Panc1 (cell line): ENCODE results near the gene GABRB1. TPM values are rescaled to one million over a fixed set of nuclear protein-coding genes. Genes with fewer than 3 reads are reported as not detected.

Experiments used
- ATAC-seq: fragments of 200-7000 bp; cut with Tn5 transposase; 2 replicates; pipeline ENCODE4 v1.9.1; 2020; ENCODE audit warnings: mild to moderate bottlenecking, moderate library complexity
- BruUV-seq: library from RNA; stranded (reverse); fragments of 400-500 nt; replicated peaks from 2 replicates; lab custom pipeline; 2021; lab: Mats Ljungman, UMichigan
- CTCF ChIA-PET: fragments of 300-600 bp; sonication (Branson Sonifier 250); formaldehyde crosslinking; loops from one replicate; lab custom pipeline; 2022; ENCODE audit warnings: antibody characterized with exemption; lab: Charles Lee
- POLR2A ChIA-PET: fragments of 300-600 bp; sonication (Branson Sonifier 250); formaldehyde crosslinking; loops from one replicate; lab custom pipeline; 2022; ENCODE audit warnings: antibody characterized with exemption; lab: Charles Lee
- DNase-seq: peaks from one replicate; pipeline ENCODE4 v3.0.0-alpha.2; 2010; ENCODE audit warnings: low read depth, low spot score
- H3K27ac ChIP-seq: 2 replicates; pipeline ENCODE4 v1.5.1; 2011; ENCODE audit warnings: mild to moderate bottlenecking, low read length, inconsistent platforms
- H3K27me3 ChIP-seq: fragments of 200-500 bp; sonication (Bioruptor generic); 2 replicates; pipeline ENCODE4 v1.6.0; 2014; ENCODE audit warnings: low read length, inconsistent platforms; ENCODE audit not compliant: control insufficient read depth, insufficient read depth
- H3K36me3 ChIP-seq: fragments of 200-500 bp; sonication (Bioruptor generic); 2 replicates; pipeline ENCODE4 v1.5.1; 2014; ENCODE audit warnings: inconsistent platforms, mild to moderate bottlenecking, low read length, moderate library complexity; ENCODE audit not compliant: control insufficient read depth, insufficient read depth
- H3K4me1 ChIP-seq: 2 replicates; pipeline ENCODE4 v1.5.1; 2011; ENCODE audit warnings: inconsistent platforms, mild to moderate bottlenecking, low read length, moderate library complexity; ENCODE audit not compliant: control insufficient read depth, insufficient read depth
- H3K4me3 ChIP-seq, 2 experiments: 2 replicates each; pipeline ENCODE4 v1.5.1; 2011 to 2012; ENCODE audit warnings: low read depth in 2 of 2, low read length in 2 of 2, mild to moderate bottlenecking in 2 of 2, inconsistent platforms in 1 of 2, moderate library complexity in 1 of 2
- H3K9me3 ChIP-seq: fragments of 200-500 bp; sonication (Bioruptor generic); 2 replicates; pipeline ENCODE4 v1.5.1; 2014; ENCODE audit warnings: low read depth, mild to moderate bottlenecking, inconsistent platforms, low read length, moderate library complexity; ENCODE audit not compliant: control insufficient read depth, insufficient read depth
- CTCF ChIP-seq: fragments of 450-650 bp; IDR thresholded peaks from 2 replicates; pipeline ENCODE4 v1.5.1; 2017; ENCODE audit warnings: mild to moderate bottlenecking
- POLR2AphosphoS5 ChIP-seq: IDR thresholded peaks from 2 replicates; pipeline ENCODE4 v1.6.1; 2012; ENCODE audit warnings: mild to moderate bottlenecking, low read depth, low read length, moderate library complexity
- REST ChIP-seq, 2 experiments: IDR thresholded peaks; 2 replicates each; pipeline ENCODE4 v1.6.1; 2011 to 2012; ENCODE audit warnings: low read depth in 2 of 2, control low read depth in 1 of 2, low read length in 1 of 2, mild to moderate bottlenecking in 1 of 2, moderate library complexity in 1 of 2; ENCODE audit not compliant: insufficient read depth in 1 of 2
- SIN3A ChIP-seq: IDR thresholded peaks from 2 replicates; pipeline ENCODE4 v1.6.1; 2012; ENCODE audit warnings: low read depth, mild to moderate bottlenecking, low read length, moderate library complexity, borderline replicate concordance; ENCODE audit not compliant: insufficient read depth
- TCF7L2 ChIP-seq: IDR thresholded peaks from 2 replicates; pipeline ENCODE4 v1.6.1; 2011; ENCODE audit warnings: mild to moderate bottlenecking, low read depth, low read length, inconsistent platforms
- in situ Hi-C: cut with HindIII; loops from 2 replicates; pipeline ENCODE4 v1.10.0; 2016; ENCODE audit warnings: low sequenced_read_pairs, low pct_unique_long_range_greater_than_20kb
- intact Hi-C: fragments of 100-400 bp; cut with micrococcal nuclease; formaldehyde crosslinking; loops from one replicate; pipeline ENCODE4 v1.10.0; 2022; ENCODE audit not compliant: unreplicated experiment
- total RNA-seq: library from RNA; stranded (reverse); gene quantifications from one replicate; pipeline ENCODE4 v1.2.1, GENCODE V29; 2021; ENCODE audit not compliant: unreplicated experiment

Gene GABRB1
- total RNA-seq, 1 experiment from 2014 or later = not detected

DNA sequence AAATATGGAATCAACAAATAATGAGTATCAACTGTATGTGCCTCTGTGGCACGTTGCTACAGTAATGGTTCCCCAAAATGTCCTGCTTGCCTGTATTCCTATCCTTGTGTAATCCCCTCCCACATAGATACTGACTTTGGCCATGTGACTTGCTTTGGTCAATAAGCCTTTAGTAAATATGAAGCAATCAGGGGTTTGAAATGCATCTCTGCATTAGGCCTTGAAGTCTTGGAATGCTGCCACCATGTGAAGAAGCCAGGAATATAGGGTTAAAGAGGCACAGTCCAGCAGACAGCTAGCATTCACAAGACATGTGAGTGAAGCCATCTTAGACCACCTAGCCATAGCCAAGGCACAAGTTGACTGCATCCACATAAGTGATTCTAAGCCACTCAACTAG lies 190.9 kb downstream of the GABRB1 start:
- in situ Hi-C loops = no loop called here
- ATAC-seq (no peak), DNase-seq (no peak)
- no TSS peak for BruUV-seq
- TF ChIP-seq TCF7L2 = no peak
- no peak for TF ChIP-seq POLR2AphosphoS5
- no peak for TF ChIP-seq SIN3A
- no peak for TF ChIP-seq CTCF
- no peak for TF ChIP-seq REST (IDR thresholded peaks at IDR 0.05; ENCODE audit: insufficient read depth in 1 of 2, low read depth in 2 of 2, low read length in 1 of 2)
- Histone ChIP-seq H3K36me3 (no peaks in the 10 kb centered on the region), H3K27me3 (no peaks in the 10 kb centered on the region), H3K27ac (no peak overlapping the region), H3K4me3 (no peak overlapping the region), H3K4me1 (no peaks in the 10 kb centered on the region), H3K9me3 (no peaks in the 10 kb centered on the region)
- ChIA-PET CTCF (no interaction called here), POLR2A (no interaction called here)
- intact Hi-C loops = no loop called here

DNA sequence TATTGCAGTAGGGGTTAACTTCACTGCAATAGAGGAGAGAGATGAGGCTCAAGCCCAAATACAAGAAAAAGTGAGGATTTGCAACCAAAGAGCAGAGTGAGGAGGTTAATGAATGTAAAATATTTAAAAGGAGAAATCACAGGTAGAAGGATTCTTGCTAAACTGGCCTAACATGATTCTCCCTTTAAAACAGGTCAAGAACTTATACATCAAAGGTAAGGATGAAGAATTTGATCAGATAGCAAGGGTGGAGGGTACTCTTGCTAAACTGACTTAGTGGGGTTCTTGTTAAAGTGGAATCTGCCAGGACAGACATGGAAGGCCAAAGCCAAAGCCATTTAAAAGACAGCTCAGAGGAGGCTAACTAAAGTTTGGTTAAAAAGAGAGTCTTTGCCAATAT lies 193.0 kb downstream of the GABRB1 start:
- no peak overlapping the region for H3K4me3 ChIP-seq
- H3K27me3 ChIP-seq = no peaks in the 10 kb centered on the region
- TF ChIP-seq CTCF = no peak
- no peak for TF ChIP-seq TCF7L2
- no peak for TF ChIP-seq SIN3A
- TF ChIP-seq REST (IDR thresholded peaks at IDR 0.05; ENCODE audit: insufficient read depth in 1 of 2, low read depth in 2 of 2, low read length in 1 of 2) = no peak
- TF ChIP-seq POLR2AphosphoS5 = no peak
- POLR2A ChIA-PET = no interaction called here
- H3K36me3 ChIP-seq = no peaks in the 10 kb centered on the region
- H3K4me1 ChIP-seq = no peaks in the 10 kb centered on the region
- DNase-seq (no peak), ATAC-seq (no peak)
- no TSS peak for BruUV-seq
- intact Hi-C loops = no loop called here
- no peaks in the 10 kb centered on the region for H3K9me3 ChIP-seq
- no peak overlapping the region for H3K27ac ChIP-seq
- in situ Hi-C loops = no loop called here
- CTCF ChIA-PET = no interaction called here
